Choroid plexus epithelial cell (primary cell): Measurements from ENCODE around the gene TMEM94.

ENCODE experiments used
- DNase-seq: peaks from one replicate; pipeline ENCODE4 v3.0.0-alpha.2; 2010; ENCODE audit warnings: low read depth
- H3K4me3 ChIP-seq: 2 replicates; pipeline ENCODE4 v1.5.1; 2011; ENCODE audit warnings: low read depth, mild to moderate bottlenecking, control low read depth, low read length, moderate library complexity
- CTCF ChIP-seq: conservative IDR thresholded peaks from 2 replicates; pipeline ENCODE4 v1.5.1; 2011; ENCODE audit warnings: low read depth, mild to moderate bottlenecking, control low read depth, inconsistent platforms, low read length, moderate library complexity

TMEM94 gene

GRCh38 chr17:75535119-75535537 lies 78.7 kb downstream of the TMEM94 start:
- DNase-seq: no peak
- TF ChIP-seq CTCF: no peak
- no peak overlapping the region for H3K4me3 ChIP-seq

GRCh38 chr17:75535871-75536270 lies 79.4 kb downstream of the TMEM94 start:
- TF ChIP-seq CTCF: no peak
- H3K4me3 ChIP-seq: no peak overlapping the region

GRCh38 chr17:75536366-75536765 lies 79.9 kb downstream of the TMEM94 start:
- DNase-seq: no peak
- no peak for TF ChIP-seq CTCF
- no peak overlapping the region for H3K4me3 ChIP-seq

More at GRCh38 chr17:75535871-75536270, 79.4 kb downstream of the TMEM94 start:
- DNase-seq: no peak

- no peak for DNase-seq
- H3K4me3 ChIP-seq: no peak overlapping the region
- TF ChIP-seq CTCF: no peak
These were observed 83.7 kb downstream of the TMEM94 start for GRCh38 chr17:75539967-75540729.

- DNase-seq: no peak
- TF ChIP-seq CTCF: no peak
- no peak overlapping the region for H3K4me3 ChIP-seq
These were observed 84.6 kb downstream of the TMEM94 start for GRCh38 chr17:75540923-75541503.

- no peak for TF ChIP-seq CTCF
- no peak overlapping the region for H3K4me3 ChIP-seq
- no peak for DNase-seq
These were observed 85.8 kb downstream of the TMEM94 start for GRCh38 chr17:75542229-75542628.
